NCI-H69 (cell line): Measurements from ENCODE around the gene VWA8.
"Not testable (repeated sequence)": the region's sequence is repeated elsewhere in the genome, so short reads cannot be mapped to it uniquely, and the experiment has no call there.

Experiments
- DNase-seq: peaks from one replicate; lab custom pipeline; 2025; lab: John Stamatoyannopoulos, UW

VWA8 gene

DNA sequence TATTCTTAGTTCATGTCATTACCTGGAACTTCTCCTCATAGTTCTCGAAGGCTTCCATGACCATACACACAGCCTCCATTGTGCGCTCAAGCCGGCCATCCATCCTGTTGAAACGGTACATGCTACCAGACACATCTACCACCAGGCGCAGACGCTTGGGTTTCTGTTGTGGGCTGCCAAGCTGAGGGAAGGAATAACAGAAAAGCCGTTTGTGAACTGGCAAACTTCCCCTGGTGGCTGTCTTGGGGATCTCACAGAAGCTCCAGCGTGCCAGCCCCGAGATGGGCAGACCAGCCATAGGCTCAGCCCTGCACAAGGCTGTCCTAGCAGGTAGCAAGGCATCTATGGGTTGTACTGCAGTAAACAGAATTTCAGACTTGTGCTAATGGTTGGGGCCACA is 373.4 kb downstream of the VWA8 start:
- peak; percentile 2 for DNase-seq

DNA sequence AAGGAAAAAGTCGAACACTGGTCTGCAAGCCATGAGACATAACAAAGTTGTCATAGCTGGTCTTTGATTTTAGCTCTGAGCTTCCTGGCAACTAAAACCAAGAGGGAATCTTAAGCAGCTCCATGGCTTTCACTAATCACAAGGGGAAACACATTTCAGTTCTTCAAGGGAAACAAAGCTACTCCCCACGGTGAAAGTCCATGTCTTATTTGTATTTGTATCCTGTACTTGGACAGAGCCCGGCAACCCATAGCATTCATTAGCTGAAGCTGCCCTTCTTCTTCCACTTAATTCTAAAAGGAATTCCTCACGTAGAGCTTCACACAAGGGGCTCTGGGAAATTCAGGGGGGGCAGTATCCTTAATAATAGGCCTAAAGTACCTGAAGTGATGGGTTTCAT is 374.7 kb downstream of the VWA8 start:
- DNase-seq: no peak

DNA sequence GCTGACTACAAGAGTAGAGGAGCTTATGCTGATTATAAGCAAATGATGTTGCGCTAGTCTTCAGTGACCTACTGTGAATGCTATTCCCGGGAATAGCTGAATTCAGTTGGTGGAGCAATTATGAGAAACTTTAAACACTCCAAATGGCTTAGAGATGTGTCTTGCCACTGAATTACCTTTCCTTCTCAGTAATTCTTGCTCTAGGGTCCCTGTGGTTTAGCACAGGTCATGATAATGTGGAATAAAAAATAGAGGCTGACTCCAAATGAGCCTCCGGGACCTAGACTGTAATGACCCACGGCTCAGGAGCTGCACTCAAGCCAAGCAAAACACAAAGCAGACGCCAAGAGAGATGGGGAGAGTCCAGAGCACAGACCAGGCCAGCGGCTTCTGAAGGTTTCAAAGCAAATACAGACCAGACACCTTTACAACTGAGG is 378.9 kb downstream of the VWA8 start:
- DNase-seq: no peak

DNA sequence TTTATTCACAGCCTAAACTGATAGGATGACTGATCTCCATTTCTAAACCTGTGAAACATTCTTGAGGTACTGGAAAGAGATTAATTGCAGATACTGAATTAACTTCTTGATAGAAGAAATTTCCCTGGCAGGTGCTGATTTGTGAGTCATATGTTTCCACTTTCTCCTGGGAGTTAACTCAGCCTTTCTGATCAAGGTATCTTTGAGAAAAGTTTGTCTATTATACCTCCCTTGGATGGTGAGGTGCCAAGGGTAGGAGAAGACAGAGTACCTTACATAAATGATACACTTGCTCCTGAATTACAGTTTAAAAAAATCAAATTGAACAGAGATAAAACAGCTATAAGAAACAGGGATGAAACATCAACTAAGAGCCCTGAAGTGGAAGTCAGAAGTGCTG is 380.6 kb downstream of the VWA8 start:
- no peak for DNase-seq

- no peak for DNase-seq
Measured at GRCh38 chr13:41579881-41580280, 381.0 kb downstream of the VWA8 start.

- no peak for DNase-seq
Measured at GRCh38 chr13:41579168-41579567, 381.7 kb downstream of the VWA8 start.

- no peak for DNase-seq
Measured at GRCh38 chr13:41578371-41578770, 382.5 kb downstream of the VWA8 start.

- no peak for DNase-seq
Measured at GRCh38 chr13:41577436-41577835, 383.5 kb downstream of the VWA8 start.

GRCh38 chr13:41573640-41574039 is 387.3 kb downstream of the VWA8 start:
- DNase-seq: not testable (repeated sequence)

GRCh38 chr13:41571817-41572340 is 389.0 kb downstream of the VWA8 start:
- not testable (repeated sequence) for DNase-seq

GRCh38 chr13:41568972-41569351 is 391.9 kb downstream of the VWA8 start:
- DNase-seq: no peak

- no peak for DNase-seq
Measured at GRCh38 chr13:41568143-41568971, 392.6 kb downstream of the VWA8 start.

GRCh38 chr13:41567363-41567762 is 393.5 kb downstream of the VWA8 start:
- no peak for DNase-seq

DNA sequence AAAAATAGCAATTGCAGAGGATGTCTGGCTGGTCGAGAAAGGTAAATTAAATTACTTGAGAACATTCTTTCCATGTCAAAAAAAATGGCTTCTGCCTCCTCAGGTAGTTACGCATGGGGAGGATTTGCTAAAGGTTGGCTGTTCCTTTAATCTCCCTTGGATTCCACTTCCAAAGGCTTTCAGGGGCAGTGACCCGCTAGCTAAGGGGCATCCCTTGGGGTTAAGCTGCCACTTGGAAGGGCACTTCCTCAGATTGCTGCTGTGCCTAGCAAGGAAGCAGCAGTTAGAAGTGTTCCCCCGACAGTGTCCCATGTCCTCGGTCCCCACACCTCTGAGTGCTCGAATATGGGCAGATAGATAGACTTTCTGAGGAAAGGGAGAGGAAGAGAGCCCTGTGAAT is 395.1 kb downstream of the VWA8 start:
- DNase-seq: no peak

DNA sequence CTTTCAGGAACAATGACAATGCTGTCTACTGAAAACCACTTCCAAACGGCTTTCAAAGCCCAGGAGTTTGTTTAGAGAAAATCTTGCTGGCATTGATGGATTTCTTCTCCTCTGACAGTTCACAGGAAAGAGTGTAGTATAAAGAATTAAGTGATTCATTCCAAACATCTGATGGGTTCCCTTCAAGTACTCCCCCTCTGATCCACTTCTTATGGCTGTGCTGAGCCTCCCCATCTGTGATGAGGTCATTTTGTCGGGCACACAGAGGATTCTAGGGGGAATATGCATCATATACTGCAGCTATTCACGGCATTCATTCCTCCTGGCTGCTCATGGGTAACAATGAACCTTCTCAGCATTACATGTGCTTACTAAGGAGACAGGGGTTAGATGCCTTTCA is 395.7 kb downstream of the VWA8 start:
- peak; percentile 18 for DNase-seq

DNA sequence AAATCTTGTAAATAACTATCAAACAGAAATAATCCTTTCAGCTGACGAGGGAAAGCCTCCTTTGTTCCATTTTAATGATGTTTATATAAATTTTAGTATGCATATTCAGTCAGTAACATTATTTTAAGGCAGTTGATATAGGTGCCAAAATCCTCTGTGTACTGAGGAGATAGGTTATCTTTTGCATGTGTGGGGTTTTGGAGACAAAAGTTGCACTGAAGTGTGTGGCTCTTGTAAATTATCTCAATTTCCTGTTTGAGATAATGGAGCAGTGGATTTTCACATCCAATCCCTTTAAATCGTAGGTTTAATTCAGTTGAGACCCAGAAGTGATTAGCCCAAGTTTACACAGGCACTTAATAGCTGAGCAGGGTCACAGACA is 396.9 kb downstream of the VWA8 start:
- DNase-seq: no peak

GRCh38 chr13:41563341-41563983 is 397.4 kb downstream of the VWA8 start:
- no peak for DNase-seq

GRCh38 chr13:41562541-41563178 is 398.2 kb downstream of the VWA8 start:
- peak; percentile 48 for DNase-seq

- DNase-seq: no peak
Measured at GRCh38 chr13:41562083-41562482, 398.8 kb downstream of the VWA8 start.

DNA sequence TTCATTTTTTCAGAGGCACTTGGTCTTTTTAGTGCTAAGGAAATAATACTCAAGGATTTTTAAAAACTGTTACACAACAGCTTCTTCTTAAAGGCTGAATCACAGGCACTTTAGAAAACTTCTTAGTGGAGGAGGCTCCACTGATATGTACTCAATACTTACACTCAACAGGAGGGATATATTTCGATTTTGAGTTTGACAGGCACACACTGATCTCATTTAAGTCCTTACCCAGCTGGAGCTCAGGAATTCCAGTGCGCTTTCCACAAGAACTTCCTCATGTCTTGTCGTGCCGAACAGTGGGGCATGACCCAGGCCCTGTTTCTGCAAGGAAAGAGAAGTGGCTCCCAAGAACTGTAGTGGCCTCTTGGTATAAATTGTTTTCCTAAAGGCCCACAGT is 399.7 kb downstream of the VWA8 start:
- no peak for DNase-seq

- no peak for DNase-seq
Measured at GRCh38 chr13:41558781-41559560, 401.9 kb downstream of the VWA8 start.

DNA sequence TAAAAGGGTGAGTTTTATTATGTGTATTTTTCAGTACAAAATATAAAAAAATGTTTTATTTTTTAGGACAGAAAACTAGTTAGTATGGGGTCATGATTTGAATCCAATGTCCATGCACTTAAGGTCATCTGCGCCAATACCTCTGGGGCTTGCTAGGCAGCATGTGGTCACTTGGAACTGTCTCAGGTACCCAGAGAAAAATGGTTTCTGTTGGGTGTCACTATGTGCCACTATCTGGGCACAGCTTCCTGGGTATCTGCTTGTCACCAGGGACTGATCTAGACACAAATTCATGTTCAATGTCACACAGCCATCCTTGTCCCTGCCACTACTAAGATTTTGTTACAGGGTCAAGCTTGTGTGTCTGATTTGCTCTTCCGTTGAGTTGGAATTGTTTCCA is 403.2 kb downstream of the VWA8 start:
- DNase-seq: no peak
